ENCODE results near the gene OSBP. TPM values are rescaled to one million over a fixed set of nuclear protein-coding genes. Genes with fewer than 3 reads are reported as not detected.

Gene OSBP
- total RNA-seq, 1 experiment from 2014 or later: 23.8 TPM

GRCh38 chr11:59572091-59572490 lies 43.5 kb downstream of the OSBP start:
- H3K4me3 ChIP-seq: no peak overlapping the region
- H3K9me3 ChIP-seq: no peaks in the 10 kb centered on the region
- peaks cover 24% of the 10 kb centered on the region for H3K36me3 ChIP-seq
- DNase-seq: no peak
- H3K27me3 ChIP-seq: no peaks in the 10 kb centered on the region

DNA sequence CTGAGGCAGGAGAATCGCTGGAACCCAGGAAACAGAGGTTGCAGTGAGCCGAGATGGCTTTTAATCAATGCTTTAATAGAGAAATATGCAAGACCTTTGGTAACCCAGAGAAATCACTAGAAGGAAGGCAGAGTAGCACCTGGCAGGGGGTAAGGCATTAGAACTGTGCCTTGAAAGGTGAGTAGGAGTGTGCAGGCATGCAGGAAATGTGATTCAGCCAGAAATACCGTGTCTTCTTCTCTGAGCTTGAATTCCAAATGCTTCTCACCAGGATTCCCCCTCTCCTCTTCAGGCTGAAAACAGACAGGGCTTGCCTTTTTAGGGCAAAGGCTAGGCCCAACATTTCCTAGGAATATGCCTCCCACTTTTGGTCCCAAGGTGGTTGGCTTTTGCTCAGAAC lies 53.3 kb downstream of the OSBP start:
- no peak overlapping the region for H3K4me3 ChIP-seq
- no peaks in the 10 kb centered on the region for H3K9me3 ChIP-seq
- no peaks in the 10 kb centered on the region for H3K36me3 ChIP-seq
- DNase-seq: no peak
- no peaks in the 10 kb centered on the region for H3K27me3 ChIP-seq

DNA sequence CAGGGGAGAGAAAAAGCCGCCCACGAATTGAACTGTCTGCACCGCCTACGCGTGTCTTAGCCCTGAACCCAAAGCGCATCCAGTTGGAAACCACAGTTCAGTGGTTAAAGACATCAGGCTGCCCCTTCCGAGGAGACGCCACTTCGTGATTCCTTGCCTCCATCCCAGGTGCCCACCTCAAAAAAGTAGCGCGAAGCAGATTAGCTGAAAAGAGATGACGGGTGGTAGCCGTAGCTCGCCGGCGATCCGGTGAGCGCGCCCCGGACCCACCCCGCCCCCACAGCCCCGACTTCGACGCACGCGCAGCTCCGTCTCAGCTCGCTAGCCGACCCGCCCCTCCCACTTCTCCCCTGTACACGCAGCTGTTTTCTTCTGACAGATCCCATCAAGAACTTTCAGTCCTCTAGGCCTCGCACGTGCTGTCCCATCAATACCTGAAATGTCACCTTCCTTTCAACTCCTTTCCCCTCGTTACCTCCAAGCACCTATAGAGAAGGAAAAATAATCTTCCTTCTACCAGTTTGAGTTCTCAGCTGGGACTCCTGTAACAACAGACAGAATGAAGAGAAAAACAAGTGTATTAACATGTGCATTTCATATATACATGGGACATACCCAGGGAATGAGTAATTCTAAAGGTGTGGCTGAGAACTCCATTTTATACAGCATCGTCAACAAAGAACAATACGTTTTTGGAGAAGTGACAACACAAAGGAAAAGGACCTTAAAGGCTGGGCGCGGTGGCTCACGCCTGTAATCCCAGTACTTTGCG lies 54.7 kb downstream of the OSBP start:
- Histone ChIP-seq H3K36me3 (no peaks in the 10 kb centered on the region), H3K4me3 (peak overlapping the region; percentile 97), H3K9me3 (no peaks in the 10 kb centered on the region), H3K27me3 (no peaks in the 10 kb centered on the region)
- peak; percentile 82 for DNase-seq

DNA sequence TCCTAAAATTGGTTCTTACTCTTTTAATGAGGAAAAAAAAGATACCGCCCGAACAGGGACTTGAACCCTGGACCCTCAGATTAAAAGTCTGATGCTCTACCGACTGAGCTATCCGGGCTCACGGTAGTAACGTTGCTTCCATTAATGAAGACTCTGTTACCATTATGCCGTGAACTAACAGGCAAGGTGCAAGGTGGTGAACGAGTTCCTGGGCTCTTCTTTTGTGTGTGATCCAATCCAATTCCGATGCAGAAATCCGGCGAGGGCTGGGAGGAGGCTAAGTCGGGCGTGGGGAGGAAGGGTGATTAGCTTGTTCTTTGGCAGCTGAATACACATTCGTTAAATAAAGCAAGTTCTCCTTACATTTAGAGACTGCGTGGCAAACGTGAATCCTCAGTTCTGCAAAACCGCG lies 55.3 kb downstream of the OSBP start:
- Histone ChIP-seq H3K4me3 (peak overlapping the region; percentile 97), H3K27me3 (no peaks in the 10 kb centered on the region), H3K9me3 (no peaks in the 10 kb centered on the region), H3K36me3 (no peaks in the 10 kb centered on the region)
- peak; percentile 54 for DNase-seq

GRCh38 chr11:59559886-59560285 lies 55.7 kb downstream of the OSBP start:
- no peaks in the 10 kb centered on the region for H3K36me3 ChIP-seq
- H3K9me3 ChIP-seq: no peaks in the 10 kb centered on the region
- H3K27me3 ChIP-seq: no peaks in the 10 kb centered on the region
- peak overlapping the region; percentile 97 for H3K4me3 ChIP-seq
- DNase-seq: no peak

DNA sequence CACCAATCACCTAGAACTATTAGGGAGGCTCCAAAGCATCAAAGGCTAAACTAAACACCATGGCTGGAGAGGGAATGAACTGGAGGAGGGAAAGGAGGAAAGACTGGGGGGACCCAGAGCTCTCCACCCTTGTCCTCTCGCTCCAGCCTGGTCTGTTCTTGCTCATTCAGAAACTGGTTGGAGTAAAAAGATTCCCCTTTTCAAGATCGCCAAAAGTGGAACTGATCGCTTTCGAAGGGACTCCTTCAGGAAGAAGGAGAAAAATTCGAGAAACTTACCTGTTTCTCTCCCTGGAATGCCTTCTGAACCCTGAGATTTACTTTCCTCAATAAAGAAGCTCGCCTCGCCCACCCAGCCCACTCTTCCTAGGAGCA lies 57.3 kb downstream of the OSBP start:
- no peak for DNase-seq

GRCh38 chr11:59556917-59557348 lies 58.6 kb downstream of the OSBP start:
- Histone ChIP-seq H3K36me3 (no peaks in the 10 kb centered on the region), H3K4me3 (peak overlapping the region; percentile 62), H3K9me3 (no peaks in the 10 kb centered on the region), H3K27me3 (no peaks in the 10 kb centered on the region)
- peak; percentile 39 for DNase-seq

More for the DNA sequence above, 57.3 kb downstream of the OSBP start:
- H3K36me3 ChIP-seq: no peaks in the 10 kb centered on the region
- no peak overlapping the region for H3K4me3 ChIP-seq
- no peaks in the 10 kb centered on the region for H3K27me3 ChIP-seq
- H3K9me3 ChIP-seq: no peaks in the 10 kb centered on the region

DNA sequence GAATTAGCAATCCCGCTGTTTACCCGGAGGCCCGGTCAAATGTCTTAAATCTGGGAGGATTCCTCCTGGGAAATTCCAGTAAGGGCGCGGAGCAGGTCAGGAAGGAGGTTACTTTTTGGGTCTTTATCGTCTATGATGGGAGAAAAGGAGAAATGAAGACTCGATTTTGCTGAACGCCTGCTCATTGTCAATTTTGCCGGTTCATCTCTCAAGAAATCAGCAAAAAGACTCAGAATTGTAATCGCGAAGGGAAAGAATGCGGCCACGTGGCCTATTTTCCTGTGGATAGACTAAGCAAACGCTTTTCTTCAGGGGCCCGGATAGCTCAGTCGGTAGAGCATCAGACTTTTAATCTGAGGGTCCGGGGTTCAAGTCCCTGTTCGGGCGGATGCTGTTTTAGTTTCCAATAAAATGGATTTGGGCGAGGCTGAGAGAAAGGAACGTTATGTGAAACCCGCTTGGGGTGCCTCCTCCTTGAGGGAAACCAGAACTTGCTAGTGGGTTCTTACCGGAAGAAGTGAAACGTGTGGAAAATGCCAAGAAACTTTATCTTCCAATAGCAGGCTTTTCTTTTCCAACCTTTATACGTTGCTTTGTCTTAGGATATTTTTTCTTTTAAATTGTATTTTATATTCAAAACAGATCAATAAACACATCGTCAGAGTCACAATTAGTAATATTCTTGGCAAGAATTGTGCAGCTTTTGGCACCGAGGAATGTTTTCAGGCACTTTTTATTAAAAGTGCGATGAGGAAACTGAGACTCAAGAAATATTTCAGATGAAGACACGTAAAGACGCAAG lies 59.3 kb downstream of the OSBP start:
- H3K4me3 ChIP-seq: peak overlapping the region; percentile 62
- no peaks in the 10 kb centered on the region for H3K36me3 ChIP-seq
- H3K9me3 ChIP-seq: no peaks in the 10 kb centered on the region
- DNase-seq: peak; percentile 78
- no peaks in the 10 kb centered on the region for H3K27me3 ChIP-seq

GRCh38 chr11:59555601-59556114 lies 59.9 kb downstream of the OSBP start:
- peak overlapping the region; percentile 62 for H3K4me3 ChIP-seq
- DNase-seq: no peak
- H3K36me3 ChIP-seq: no peaks in the 10 kb centered on the region
- H3K27me3 ChIP-seq: no peaks in the 10 kb centered on the region
- H3K9me3 ChIP-seq: no peaks in the 10 kb centered on the region

DNA sequence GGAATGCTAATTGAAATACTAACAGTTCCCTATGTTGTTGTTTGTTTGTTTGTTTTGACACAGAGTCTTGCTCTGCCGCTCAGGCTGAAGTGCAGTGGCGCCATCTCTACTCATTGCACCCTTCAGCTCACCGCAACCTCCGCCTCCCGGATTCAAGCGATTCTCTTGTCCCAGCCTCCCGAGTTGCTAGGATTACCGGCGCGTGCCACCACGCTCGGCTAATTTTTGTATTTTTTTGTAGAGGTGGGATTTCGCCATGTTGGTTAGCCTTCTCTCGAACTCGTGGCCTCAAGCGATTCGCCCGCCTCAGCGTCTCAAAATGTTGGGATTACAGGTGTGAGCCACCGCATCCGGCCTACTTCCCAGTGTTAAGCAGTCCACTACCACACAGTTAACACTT lies 62.3 kb downstream of the OSBP start:
- Histone ChIP-seq H3K36me3 (no peaks in the 10 kb centered on the region), H3K4me3 (no peak overlapping the region), H3K9me3 (no peaks in the 10 kb centered on the region), H3K27me3 (no peaks in the 10 kb centered on the region)
- DNase-seq: no peak

- no peak for DNase-seq
- peak overlapping the region; percentile 55 for H3K4me3 ChIP-seq
These were observed 62.7 kb downstream of the OSBP start for GRCh38 chr11:59552844-59553243.

GRCh38 chr11:59551659-59552521 lies 63.7 kb downstream of the OSBP start:
- peak; percentile 49 for DNase-seq
- peak overlapping the region; percentile 55 for H3K4me3 ChIP-seq
- H3K36me3 ChIP-seq: no peaks in the 10 kb centered on the region
- no peaks in the 10 kb centered on the region for H3K27me3 ChIP-seq
- H3K9me3 ChIP-seq: no peaks in the 10 kb centered on the region

More at GRCh38 chr11:59552844-59553243, 62.7 kb downstream of the OSBP start:
- no peaks in the 10 kb centered on the region for H3K27me3 ChIP-seq
- no peaks in the 10 kb centered on the region for H3K36me3 ChIP-seq
- no peaks in the 10 kb centered on the region for H3K9me3 ChIP-seq

GRCh38 chr11:59550842-59551658 lies 64.5 kb downstream of the OSBP start:
- Histone ChIP-seq H3K9me3 (no peaks in the 10 kb centered on the region), H3K27me3 (no peaks in the 10 kb centered on the region), H3K36me3 (no peaks in the 10 kb centered on the region), H3K4me3 (peak overlapping the region; percentile 55)
- DNase-seq: peak; percentile 80

GRCh38 chr11:59550368-59550841 lies 65.2 kb downstream of the OSBP start:
- Histone ChIP-seq H3K4me3 (peak overlapping the region; percentile 55), H3K27me3 (no peaks in the 10 kb centered on the region), H3K36me3 (no peaks in the 10 kb centered on the region), H3K9me3 (no peaks in the 10 kb centered on the region)
- DNase-seq: peak; percentile 95

DNA sequence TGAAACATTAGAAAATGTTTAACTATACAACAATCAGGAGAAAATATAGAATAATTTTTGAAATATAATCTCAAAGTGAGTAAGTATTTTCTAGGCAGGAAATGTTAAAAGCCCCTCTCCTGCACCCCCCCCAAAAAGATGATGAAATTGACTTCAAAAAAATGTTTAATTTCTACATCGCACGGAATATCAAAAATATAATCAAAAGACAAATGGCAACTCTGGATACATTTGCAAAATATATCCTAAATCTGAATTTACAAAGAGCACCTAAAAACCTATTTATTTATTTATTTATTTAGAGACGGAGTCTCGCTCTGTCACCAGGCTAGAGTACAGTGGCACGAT lies 67.3 kb downstream of the OSBP start:
- DNase-seq: no peak
- H3K27me3 ChIP-seq: no peaks in the 10 kb centered on the region
- no peaks in the 10 kb centered on the region for H3K36me3 ChIP-seq
- H3K4me3 ChIP-seq: no peak overlapping the region
- 0 out of 2 replicates have a peak, but pooled peaks cover 2% of the 10 kb centered on the region for H3K9me3 ChIP-seq
